Measurements from ENCODE around the gene GPRASP2.

DNA sequence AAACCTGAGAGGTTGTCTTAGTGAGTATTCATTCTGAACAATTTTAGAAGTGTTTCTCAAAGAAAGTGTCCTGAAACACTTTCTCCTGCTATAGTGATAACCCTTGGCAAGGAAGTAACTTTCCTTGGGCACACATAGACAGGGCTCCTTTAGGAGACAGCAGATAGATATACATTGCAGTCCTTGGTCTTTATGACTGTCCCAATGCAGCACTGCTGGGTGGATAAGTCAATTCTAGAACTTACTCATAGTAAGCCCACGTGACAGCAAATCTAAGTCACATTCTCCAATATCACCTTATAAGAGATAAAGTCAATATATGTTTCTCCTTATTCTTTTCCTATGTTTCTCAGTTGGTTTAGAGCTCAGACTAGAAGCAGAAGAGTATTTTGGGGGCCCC lies 55.0 kb downstream of the GPRASP2 start:
- TF ChIP-seq, protein P1, sequence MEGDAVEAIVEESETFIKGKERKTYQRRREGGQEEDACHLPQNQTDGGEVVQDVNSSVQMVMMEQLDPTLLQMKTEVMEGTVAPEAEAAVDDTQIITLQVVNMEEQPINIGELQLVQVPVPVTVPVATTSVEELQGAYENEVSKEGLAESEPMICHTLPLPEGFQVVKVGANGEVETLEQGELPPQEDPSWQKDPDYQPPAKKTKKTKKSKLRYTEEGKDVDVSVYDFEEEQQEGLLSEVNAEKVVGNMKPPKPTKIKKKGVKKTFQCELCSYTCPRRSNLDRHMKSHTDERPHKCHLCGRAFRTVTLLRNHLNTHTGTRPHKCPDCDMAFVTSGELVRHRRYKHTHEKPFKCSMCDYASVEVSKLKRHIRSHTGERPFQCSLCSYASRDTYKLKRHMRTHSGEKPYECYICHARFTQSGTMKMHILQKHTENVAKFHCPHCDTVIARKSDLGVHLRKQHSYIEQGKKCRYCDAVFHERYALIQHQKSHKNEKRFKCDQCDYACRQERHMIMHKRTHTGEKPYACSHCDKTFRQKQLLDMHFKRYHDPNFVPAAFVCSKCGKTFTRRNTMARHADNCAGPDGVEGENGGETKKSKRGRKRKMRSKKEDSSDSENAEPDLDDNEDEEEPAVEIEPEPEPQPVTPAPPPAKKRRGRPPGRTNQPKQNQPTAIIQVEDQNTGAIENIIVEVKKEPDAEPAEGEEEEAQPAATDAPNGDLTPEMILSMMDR (IDR thresholded peaks at IDR 0.05): no peak
- no peak for TF ChIP-seq POLR2A (IDR thresholded peaks at IDR 0.05)

All from tibial nerve (tissue), 3 donors.